ENCODE data around the gene GOLGA5.
"Not testable (repeated sequence)": the region's sequence is repeated elsewhere in the genome, so short reads cannot be mapped to it uniquely, and the experiment has no call there.

Gene GOLGA5

DNA sequence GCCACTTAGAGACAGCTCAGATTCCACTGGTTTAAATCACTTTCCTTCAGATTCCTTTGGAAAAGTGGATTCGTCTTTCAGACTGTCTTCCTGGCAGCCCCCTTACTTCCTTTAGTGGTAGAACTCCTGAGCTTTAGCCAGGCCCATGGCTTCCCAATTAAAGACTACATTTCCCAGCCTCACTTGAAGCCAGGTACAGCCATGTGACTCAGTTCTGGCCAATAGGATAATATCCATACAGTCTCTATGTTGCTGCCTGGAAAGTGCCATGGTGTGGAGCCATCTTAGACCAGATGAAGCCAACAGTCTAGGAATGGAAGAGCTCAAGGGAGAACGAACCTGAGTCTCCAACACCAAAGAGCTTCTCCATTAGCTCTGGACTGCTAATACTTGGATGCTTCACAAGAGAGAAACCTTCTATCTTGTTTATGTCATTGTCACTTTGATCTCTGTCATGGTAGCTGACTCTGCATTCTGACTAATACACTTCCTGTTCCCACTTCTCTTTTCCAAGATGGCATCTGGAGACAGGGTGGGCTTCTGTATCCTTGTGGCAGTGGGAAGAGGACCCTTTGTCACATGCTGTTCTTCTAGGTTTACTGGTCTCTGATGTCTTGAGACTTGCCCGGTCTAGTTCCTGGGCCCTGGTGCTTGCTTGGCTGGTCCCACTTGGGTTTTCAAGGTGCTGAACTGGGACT, 15.1 kb upstream of the GOLGA5 start:
- not testable (repeated sequence) for DNase-seq

DNA sequence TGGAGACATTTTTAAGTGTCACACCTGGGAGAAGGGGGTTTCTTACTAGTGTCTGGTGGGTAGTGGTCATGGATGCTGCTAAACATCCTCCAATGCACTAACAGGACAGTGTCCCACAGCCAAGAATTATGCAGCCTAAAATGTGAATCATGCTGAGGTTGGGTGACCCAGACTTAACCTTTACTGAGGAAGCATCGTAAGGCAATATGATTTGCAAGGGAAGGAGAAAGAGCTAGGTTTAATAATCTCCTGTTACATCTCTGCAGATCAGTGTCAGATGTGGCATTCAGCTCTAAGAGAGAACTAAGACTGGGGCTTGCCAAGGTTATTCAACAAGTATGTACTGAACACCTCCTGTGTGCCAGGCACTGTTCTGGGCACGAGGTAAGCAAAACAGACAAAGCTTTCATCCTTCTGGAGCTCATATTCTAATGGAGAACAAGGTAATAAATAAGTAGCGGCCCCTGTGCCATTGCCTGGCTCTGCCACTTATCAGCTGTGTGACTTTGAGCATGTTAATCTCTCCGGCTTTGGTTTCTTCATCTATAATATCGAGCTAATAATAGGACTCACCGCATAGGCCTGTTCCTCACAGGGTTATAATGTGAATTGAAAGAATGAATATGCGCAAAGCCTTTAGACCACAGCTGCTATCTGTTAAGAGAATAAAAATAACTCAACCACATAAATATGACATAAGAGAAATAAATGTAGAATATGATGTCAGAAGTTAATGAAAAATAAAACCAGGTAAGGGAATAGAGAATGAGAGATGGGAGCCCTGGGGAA, 13.5 kb upstream of the GOLGA5 start:
- DNase-seq, result no peak

DNA sequence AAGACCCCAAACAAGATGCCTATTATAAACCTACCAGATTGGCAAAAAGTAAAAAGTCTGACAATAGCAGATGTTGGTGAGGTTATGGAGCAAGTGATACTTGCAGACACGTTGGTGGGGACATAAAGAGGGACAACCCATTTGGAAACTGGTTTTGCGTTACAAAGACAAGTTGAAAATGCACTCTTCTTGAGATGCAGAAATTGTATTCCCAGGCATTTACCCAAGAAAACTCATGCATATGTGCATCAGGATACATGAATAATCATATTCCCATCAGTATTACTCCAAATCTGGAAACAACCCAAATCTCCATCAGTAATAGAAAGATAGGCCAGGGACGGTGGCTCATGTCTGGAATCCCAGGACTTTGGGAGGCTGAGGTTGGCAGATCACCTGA, 12.8 kb upstream of the GOLGA5 start:
- DNase-seq, result no peak

DNA sequence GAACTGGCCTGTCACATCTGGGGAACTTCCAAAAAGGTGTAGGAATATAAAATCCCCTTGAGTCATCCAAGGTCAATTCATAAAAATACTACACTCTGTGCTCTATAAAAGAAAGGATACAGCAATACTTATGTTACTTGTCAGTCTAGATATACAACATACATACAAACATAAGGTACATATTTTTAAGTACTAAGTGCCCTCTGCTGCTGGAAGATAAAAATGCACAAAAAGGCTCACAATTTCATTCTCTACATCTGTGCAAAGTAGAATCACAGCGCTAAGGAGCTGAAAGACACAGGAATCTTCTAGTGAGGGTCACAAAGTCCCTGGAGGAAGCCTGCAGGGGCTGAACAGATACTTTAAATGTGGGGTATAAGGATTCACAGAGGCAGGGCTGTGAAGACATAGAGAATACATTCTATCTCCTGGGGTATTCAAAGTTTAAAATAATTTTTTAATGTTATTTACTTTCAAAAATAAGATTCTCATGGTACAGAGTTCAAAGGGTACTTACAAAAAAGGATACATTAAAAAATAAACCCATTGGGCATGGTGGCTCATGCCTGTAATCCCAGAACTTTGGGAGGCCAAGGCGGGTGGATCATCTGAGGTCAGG, 10.2 kb upstream of the GOLGA5 start:
- no peak for DNase-seq

DNA sequence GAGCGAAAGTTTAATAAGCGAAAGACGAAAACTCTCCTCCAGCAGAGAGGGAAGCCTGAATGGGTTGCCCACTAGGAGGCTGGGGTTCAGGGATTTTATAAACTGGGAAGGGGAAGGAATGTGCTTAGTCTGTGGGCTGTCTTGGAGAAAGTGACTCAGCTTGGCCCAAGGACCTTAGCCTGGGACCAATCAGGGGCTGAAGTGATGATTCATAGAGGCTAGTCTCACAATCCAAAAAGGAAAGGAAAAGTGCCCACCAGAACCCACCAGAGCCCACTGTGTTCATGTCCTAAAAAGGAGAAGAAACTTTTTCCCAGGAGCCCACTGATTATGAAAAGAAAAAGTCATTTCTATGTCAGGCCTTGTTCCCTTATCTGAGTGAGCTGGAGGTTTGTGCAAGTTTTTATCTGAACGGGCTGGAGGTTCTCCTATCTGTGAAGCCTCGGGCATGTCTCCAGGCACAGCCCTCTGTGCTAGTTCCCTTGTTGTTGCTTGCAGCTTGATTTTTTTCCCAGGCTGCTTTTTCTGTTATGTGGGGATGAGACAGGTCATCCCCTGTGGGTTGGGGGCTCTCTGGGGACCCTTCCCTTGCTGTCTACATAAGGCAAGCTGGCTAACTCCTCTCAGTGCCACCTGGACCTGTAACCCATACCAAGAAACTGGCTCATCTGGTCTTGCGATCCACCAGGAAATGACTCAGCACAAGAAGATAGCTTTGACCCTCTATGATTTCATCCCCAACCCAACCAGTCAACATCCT, 8.3 kb upstream of the GOLGA5 start:
- DNase-seq, result no peak

DNA sequence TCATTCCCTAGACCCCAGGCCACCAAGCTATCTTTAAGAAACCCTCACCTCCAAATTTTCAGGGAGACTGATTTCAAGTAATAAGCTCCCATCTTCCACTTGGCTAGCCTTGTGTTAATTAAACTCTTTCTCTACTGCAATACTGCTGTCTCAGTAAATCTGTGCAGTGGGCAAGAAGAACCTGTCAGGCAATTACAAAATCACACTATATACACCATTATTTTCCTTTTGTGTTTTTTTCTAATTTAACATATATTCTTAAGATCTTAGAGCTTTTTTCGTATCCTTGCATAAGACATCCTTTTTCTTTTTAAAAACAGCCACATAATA, 7.7 kb upstream of the GOLGA5 start:
- DNase-seq, result no peak

DNA sequence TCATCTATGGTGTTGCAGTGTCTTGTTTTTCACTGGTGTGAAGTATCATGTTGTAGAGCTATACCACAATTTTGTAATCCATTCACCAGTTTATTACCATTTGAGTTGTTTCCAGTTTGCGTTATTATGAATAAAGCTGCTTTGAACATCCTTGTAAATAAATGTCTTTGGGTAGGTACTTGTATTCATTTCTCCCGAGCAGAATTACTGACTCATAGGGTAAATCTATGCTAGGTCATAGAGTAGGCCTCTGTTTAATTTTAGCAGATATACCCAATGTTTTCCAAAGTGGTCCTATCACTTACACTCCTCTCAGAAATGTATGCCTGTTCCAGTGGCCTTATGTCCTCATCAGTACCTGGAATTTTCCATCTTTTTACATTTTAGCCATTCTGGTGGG, 6.6 kb upstream of the GOLGA5 start:
- DNase-seq, result no peak

DNA sequence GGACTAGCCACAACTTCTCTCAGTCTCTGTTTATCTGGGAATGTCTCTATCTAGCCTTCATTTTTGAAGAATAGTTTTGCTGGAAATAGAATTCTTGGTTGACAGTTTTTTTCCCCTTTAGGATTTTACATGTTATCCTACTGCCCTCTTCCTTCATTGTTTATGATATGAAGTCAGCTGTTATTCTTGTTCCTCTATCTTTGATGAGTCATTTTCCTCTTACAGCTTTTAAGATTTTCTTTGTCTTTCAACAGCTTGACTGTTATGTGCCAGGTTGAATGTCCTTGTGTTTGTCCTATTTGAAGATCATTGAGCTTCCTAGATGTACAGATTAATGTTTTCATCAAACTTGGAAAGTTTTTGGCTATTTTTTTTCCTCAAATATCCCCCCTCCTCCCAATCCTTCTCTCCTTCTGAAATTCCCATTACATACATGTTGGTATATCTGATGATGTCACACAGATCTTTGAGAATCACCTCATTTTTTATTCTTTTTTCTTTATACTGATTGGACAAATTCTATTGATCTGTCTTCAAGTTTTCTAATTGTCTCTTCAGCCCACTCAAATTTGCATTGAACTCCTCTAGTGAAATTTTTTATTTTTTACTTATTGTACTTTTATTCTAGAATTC, 4.5 kb upstream of the GOLGA5 start:
- DNase-seq, result no peak

DNA sequence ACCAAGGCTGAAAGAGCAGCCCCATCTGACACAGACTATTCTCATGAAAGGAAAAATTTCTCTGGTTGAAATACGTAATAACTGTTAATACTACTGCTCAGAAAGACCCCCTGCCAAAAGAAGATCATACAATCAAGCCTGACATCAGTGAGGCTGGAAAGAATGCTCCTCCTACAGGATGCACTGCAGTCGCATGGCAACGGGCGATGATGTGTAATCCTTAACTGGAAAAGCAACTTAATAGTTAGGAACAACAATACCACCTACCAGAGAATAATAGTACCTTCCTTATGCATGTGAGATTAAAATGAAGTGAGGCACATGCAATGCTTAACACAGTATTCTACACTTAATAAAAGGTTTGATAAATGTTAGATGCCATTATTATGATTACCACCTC, 1.2 kb upstream of the GOLGA5 start:
- no peak for DNase-seq

DNA sequence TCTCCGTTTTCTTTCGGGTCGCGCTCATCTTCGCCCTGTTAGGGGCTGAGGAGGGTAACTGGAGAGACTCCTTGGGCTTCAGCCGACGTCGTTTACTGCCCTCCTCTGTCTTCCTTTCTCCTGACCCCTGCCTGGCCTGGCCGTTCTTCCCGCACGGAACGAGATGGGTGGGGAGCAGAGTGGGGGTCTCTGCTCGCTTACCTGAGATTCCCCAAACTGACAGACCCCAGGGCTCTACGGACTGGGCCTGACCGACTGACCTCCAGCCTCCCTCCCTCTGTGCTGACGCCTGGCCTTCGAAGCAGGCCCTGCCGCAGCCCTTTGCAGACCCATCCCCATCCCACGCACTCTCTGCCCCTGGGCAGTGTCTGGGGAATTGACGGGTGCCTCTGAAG, 439 bp downstream of the GOLGA5 start:
- DNase-seq, result peak; percentile 60

DNA sequence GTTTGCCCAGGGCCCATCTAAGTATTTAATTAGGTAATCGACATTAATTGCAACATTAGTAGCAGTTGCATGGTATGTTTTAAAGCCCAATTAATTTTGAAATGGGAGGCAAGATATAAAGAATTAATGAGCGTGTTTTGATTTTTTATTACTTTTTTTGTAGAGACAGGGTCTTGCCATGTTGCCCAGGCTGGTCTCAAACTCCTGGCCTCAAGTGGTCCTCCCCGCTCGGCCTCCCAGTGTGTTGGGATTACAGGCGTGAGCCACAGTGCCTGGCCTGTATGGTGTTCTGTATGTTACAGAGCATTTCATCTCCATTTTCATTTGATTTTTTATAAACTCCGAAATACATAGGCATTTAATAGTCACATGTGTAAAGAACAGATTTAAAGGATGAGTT, 856 bp downstream of the GOLGA5 start:
- no peak for DNase-seq

DNA sequence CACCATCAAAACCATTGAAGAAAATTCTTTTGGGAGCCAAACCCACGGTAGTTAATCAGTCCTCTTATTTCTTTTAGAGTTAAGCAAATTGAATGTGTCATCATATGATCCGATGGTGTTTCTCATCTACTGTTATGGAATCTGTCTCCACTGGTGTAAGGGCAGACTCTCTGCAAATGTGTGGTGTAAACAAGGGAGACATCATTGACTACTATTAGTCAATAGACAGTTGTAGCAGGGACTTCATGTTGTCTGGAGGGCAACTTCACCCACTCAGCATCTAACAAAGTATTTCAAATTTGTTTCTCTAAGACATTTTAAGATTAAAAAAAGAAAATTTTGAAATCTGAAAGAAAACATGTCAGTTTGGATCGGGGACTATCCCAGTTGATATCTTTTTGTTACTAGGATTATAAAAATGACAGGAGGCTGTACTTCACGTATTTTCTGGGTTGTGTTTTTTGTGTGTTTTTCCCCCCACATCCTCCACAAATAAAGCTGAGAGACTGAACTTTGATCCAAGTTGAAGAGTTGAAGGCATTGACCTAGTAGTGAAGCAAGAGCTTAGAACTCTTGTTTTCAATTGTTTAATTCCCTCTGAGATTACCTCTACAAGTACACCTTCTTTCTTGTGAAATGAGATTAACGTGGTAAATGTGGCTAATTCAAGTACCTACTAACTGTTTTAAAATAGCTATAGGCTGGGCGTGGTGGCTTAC, 4.0 kb downstream of the GOLGA5 start:
- no peak for DNase-seq

DNA sequence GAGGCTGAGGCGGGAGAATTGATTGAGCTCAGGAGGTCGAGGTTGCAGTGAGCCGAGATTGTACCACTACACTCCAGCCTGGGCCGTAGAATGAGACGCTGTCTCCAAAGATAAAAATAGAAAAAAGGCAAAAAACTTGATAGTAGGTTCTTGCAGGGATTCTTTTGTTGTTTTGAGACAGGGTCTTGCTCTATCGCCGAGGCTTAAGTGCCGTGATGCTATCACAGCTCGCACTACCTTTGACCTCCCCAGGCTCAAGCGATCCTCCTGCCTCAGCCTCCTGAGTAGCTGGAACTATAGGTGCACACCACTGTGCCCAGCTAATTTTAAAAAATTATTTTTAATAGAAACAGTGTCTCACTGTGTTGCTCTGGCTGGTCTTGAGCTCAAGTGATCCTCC, 4.7 kb downstream of the GOLGA5 start:
- DNase-seq, result no peak

DNA sequence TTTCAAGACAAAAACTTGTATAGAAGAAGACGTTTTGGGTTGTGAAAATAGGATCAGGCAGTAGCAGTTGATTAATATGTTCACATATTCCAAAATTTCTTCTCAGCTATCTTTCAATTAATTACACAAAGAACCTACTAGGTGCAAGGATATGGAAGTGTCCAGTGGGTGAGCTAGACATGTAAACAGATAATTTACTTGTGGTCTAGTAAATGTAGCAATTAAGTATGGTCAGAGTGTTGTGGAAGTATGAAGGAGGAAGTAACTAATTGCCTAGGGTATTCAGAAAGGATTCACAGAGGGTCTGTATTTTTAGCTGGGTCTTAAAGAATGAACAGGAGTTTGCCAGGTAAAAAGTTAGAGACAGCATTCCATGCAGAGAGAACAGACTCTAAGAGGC, 5.9 kb downstream of the GOLGA5 start:
- DNase-seq, result no peak

DNA sequence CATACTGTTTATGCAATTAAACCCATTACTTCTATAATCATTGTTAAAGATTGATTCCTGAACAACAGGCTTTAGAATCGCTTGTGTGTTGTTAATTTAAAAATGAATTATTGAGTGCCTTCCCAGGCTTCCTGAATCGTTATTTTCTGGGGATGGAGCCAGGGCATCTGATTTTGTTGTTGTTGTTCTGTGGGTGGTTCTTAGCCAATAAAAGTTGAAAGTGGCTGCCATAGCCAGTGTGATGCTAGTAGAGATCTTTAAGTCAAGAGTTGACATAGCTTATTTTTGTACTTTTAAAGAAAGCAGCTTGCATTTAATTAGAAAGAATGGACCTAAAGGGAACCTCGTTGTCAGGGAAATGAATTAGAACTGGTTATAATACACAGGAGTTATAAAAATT, 6.4 kb downstream of the GOLGA5 start:
- DNase-seq, result no peak

DNA sequence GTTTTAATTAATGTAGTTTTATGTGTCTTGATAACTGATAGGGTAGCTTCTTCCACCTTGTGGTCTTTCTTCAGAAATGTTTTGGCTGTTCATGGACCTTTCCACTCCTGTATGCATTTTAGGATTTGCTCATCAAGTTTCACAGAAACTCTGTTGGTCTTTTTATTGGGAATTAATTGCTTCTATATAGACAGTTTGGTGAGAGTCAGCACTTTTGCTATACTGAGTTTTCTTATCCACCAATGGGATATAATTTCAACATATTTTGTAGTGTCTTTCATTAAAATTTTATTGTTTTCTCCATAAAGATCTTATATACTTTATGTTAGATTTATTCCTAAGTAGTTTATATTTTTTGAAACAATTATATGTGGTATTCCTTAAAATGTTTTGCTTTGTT, 7.8 kb downstream of the GOLGA5 start:
- no peak for DNase-seq

DNA sequence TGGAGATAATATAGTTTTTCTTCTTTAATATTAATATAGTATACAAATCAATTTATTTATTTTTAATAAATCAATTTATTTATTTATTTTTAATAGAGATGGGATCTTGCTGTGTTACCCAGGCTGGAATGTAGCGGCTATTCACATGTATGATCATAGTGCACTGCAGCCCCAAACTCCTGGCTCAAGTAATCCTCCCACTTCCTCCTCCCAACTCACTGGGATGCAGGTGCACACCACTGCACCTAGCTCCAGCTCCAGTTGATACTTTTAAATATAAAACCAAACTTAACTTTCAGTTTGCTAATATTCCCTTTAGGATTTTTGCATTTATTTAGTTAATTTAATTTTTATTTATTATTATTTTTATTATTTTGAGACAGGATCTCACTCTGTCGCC, 8.6 kb downstream of the GOLGA5 start:
- DNase-seq, result no peak

DNA sequence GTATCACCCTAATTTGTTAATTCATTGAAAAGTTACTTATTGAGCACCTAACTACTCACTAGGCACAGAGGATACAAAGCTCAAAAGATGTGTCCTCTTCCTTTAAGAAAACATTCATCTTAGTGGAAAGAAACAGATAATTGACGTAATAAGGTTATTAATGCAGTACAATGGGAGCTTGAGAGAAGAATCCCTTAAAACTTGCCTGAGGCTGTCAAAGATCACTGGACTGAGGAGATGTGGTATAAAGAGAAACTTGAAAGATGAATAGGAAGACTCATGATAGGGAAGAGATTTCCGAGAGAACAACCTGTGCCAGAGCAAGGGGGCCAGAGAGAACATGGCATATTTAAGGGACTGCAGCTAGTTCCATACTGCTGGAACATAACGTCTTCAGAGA, 19.1 kb downstream of the GOLGA5 start:
- DNase-seq, result no peak

DNA sequence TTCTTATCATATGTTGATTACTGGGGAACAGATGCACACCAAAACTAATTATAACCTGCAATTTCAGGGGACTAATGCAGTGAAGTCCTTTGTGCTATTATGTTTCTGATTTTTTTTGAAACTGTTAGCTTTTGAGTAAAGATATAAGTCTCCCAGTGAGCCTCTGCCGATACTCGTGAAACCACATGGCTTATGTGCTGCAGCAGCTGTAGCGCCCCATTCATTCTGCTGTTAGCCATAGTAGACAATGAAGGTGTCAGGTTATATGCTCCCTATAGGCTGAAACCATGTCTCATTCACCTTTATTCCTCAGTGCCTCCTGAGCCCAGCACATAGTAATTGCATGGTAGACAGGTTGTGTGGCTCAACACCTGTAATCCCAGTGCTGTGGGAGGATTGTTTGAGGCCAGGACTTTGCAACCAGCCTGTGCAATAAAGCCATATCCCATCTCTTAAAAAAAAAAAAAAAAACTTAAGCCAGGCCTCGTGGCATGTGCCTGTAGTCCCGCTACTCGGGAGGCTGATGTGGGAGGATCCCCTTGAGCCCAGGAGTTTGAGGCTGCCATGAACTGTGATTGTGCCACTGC, 25.0 kb downstream of the GOLGA5 start:
- DNase-seq, result no peak

DNA sequence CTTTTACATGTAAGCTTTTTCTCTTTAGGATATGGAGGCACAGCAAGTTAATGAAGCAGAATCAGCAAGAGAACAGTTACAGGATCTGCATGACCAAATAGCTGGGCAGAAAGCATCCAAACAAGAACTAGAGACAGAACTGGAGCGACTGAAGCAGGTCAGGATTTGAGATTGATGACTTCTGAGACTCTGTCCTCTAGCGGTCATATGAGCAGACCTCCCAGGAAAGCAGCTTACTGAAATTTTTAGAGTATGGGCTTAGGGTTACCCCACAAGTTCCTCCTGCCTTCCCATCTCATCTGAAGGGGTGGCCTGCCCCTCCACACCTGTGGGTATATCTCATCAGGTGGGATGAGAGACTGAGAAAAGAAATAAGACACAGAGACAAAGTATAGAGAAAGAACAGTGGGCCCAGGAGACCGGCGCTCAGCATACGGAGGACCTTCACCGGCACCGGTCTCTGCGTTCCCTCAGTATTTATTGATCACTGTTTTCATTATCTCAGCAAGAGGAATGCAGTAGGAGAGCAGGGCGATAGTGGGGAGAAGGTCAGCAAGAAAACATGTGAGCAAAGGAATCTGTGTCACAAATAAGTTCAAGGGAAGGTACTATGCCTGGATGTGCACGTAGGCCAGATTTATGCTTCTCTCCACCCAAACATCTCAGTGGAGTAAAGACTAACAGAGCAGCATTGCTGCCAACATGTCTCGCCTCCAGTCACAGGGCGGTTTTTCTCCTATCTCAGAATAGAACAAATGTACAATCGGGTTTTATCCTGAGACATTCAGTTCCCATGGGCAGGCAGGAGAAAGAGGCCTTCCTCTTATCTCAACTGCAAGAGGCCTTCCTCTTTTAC, 25.8 kb downstream of the GOLGA5 start:
- DNase-seq, result not testable (repeated sequence)

DNA sequence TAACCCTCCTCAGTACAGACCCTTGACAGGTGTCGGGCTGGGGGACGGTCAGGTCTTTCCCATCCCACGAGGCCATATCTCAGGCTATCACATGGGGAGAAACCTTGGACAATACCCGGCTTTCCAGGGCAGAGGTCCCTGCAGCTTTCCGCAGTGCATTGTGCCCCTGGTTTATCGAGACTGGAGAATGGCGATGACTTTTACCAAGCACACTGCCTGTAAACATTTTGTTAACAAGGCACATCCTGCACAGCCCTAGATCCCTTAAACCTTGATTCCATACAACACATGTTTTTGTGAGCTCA, 26.4 kb downstream of the GOLGA5 start:
- not testable (repeated sequence) for DNase-seq

All from femur (tissue), 1 donor.